A673 (cell line): ENCODE measurements around the gene SCGB1A1.

Source experiments
- EZH2 ChIP-seq: fragments of 200-600 bp; sonication (generic); IDR thresholded peaks from 2 replicates; pipeline ENCODE4 v1.6.1; 2017; ENCODE audit warnings: borderline replicate concordance, low read depth, mild to moderate bottlenecking, mixed read lengths, antibody characterized with exemption, low read length; ENCODE audit not compliant: poor library complexity, severe bottlenecking
- TF ChIP-seq, protein P1 (sequence below): fragments of 300-800, 200-600 bp; sonication (generic); conservative IDR thresholded peaks from 2 replicates; pipeline ENCODE4 v1.5.1; 2017; ENCODE audit warnings: low read depth, mild to moderate bottlenecking, antibody characterized with exemption, low read length, moderate library complexity, mixed read lengths

DNA sequence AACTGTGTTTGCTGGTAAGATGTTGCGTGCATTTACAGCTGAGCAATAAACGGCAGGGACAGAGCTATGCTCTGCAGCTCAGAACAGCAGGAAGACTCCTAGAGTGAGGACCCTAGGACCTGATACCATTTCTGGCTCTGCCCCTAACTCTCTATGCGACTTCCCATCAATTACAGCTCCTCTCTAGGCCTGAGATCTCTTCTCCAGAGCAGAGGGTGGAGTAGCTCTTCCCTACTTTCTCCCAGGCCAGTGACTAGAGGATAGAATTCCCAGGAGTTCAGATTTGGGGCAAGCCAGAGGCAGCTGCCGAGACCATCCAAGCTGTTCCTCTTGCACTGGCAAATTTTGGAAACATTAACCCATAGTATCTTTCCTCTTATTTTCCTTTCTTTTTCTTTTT is 12.8 kb upstream of the SCGB1A1 start:
- TF ChIP-seq, protein P1, sequence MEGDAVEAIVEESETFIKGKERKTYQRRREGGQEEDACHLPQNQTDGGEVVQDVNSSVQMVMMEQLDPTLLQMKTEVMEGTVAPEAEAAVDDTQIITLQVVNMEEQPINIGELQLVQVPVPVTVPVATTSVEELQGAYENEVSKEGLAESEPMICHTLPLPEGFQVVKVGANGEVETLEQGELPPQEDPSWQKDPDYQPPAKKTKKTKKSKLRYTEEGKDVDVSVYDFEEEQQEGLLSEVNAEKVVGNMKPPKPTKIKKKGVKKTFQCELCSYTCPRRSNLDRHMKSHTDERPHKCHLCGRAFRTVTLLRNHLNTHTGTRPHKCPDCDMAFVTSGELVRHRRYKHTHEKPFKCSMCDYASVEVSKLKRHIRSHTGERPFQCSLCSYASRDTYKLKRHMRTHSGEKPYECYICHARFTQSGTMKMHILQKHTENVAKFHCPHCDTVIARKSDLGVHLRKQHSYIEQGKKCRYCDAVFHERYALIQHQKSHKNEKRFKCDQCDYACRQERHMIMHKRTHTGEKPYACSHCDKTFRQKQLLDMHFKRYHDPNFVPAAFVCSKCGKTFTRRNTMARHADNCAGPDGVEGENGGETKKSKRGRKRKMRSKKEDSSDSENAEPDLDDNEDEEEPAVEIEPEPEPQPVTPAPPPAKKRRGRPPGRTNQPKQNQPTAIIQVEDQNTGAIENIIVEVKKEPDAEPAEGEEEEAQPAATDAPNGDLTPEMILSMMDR: no peak
- no peak for TF ChIP-seq EZH2
